ENCODE results near the gene TUBB2B. TPM values are rescaled to one million over a fixed set of nuclear protein-coding genes. Genes with fewer than 3 reads are reported as not detected.

TUBB2B gene
- total and polyA plus RNA-seq, 12 donors: 0.28 to 3.6 (median 0.94) TPM

DNA sequence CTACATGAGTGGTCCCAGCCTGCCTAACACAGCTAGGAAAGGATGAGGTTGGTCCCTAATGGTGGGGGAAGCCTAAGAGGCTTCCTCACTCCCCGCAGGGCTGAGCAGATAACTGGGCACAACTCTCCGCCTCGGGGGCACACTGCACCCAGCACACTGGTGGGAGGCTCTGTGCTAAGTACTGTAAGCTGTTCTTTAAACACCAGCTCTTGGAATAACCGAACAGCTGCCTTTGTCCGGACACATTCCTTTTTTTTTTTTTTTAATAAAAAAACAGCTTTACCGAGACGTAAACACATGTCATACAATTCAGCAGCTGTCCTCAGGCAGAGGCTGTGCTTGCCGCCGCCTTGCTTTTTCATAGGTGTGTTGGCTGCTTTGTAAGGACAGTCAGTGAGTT, 38.2 kb upstream of the TUBB2B start:
- Histone ChIP-seq H3K36me3 (peaks cover 0 to 66% (median 16%) of the 10 kb centered on the region in 9 donors), H3K27ac (no peak overlapping the region), H3K27me3 (no peaks in the 10 kb centered on the region), H3K4me3 (no peak overlapping the region), H3K4me1 (peaks cover 2 to 30% (median 13%) of the 10 kb centered on the region in 9 donors), H3K9me3 (no peaks in the 10 kb centered on the region)
- WGBS, 2 donors: 66 to 70% methylated on average over 9 of the region's 9 CpGs
- DNase-seq: no peak
- no peak for ATAC-seq
- intact Hi-C loops (cut with DNase I): no loop called here
- TF ChIP-seq, protein P1, sequence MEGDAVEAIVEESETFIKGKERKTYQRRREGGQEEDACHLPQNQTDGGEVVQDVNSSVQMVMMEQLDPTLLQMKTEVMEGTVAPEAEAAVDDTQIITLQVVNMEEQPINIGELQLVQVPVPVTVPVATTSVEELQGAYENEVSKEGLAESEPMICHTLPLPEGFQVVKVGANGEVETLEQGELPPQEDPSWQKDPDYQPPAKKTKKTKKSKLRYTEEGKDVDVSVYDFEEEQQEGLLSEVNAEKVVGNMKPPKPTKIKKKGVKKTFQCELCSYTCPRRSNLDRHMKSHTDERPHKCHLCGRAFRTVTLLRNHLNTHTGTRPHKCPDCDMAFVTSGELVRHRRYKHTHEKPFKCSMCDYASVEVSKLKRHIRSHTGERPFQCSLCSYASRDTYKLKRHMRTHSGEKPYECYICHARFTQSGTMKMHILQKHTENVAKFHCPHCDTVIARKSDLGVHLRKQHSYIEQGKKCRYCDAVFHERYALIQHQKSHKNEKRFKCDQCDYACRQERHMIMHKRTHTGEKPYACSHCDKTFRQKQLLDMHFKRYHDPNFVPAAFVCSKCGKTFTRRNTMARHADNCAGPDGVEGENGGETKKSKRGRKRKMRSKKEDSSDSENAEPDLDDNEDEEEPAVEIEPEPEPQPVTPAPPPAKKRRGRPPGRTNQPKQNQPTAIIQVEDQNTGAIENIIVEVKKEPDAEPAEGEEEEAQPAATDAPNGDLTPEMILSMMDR (IDR thresholded peaks at IDR 0.05): no peak

DNA sequence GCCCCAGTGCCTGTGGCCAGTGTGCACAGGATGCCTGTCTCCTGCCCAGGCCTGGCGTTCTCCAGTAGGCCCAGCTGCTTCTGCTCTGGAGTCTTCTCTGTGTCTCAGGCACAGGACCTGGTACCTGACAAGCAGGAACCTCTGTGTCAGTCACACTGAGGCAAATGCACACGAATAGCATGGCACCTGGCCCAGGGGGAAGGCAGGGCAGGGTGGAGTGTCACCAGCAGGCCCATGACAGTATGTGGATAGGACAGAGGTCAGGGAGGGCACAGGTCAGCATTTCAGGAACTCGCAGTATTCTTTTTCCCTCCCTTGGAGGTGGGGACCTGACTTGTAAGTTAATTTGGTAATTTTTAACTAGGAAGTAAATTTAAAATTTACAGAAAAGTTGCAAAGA, 36.9 kb upstream of the TUBB2B start:
- TF ChIP-seq, protein P1 (IDR thresholded peaks at IDR 0.05): no peak
- no peak for DNase-seq
- no peak for ATAC-seq
- Histone ChIP-seq H3K4me3 (no peak overlapping the region), H3K36me3 (peaks cover 0 to 53% (median 8%) of the 10 kb centered on the region in 9 donors), H3K27me3 (no peaks in the 10 kb centered on the region), H3K27ac (no peak overlapping the region), H3K4me1 (peaks cover 2 to 42% (median 24%) of the 10 kb centered on the region in 9 donors), H3K9me3 (no peaks in the 10 kb centered on the region)
- intact Hi-C loops (cut with DNase I): no loop called here
- WGBS, 2 donors: 71 to 85% methylated on average over 3 of the region's 3 CpGs

DNA sequence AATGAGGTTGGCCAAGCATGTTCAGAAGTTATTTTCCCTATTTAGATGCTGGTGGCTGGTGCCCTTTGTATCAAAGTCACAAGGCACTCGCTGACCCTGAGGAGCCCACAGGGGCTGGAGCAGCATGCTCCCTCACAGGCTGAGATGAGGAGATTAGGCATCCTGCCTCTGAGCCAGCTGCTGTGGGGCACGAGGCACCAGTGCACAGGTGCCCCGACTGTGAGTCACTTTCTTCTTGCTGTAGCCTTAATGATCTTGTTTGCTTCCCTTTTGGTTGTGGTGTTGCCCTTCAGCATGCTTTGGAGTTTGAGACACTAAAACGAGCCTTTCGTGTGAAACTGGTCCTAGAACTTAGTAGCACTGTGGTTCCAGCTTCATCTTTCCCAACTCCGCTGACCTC, 35.6 kb upstream of the TUBB2B start:
- H3K4me3 ChIP-seq: no peak overlapping the region
- H3K4me1 ChIP-seq: peaks cover 2 to 47% (median 28%) of the 10 kb centered on the region in 9 donors
- TF ChIP-seq, protein P1 (IDR thresholded peaks at IDR 0.05): no peak
- WGBS, 2 donors: 80 to 84% methylated on average over 6 of the region's 6 CpGs
- no peaks in the 10 kb centered on the region for H3K9me3 ChIP-seq
- H3K36me3 ChIP-seq: peaks cover 0 to 40% (median 4%) of the 10 kb centered on the region in 9 donors
- H3K27ac ChIP-seq: no peak overlapping the region
- intact Hi-C loops (cut with DNase I): no loop called here
- no peaks in the 10 kb centered on the region for H3K27me3 ChIP-seq
- no peak for DNase-seq
- ATAC-seq: no peak

DNA sequence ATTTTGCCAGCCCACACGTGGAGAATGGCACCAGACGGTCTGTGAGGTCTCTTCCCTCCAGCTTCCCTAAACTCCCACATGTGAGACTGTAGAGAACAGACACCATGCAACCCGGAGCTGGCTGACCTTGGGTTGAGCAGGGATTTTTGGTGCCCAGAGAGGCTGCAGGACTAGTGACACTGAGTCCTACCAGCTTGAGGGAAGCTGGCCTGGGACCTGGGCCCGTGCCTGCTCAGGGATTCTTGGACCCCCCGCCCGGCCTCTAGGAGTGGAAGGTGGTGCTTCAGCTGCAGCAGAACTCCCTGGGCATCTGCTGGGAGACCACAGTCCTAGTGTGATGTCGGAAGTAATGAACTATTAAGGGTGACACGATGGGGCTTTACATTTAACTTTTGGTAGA, 34.5 kb upstream of the TUBB2B start:
- WGBS, 2 donors: 64 to 70% methylated on average over 8 of the region's 8 CpGs
- H3K27ac ChIP-seq: no peak overlapping the region
- intact Hi-C loops (cut with DNase I): no loop called here
- TF ChIP-seq, protein P1 (IDR thresholded peaks at IDR 0.05): no peak
- DNase-seq (no peak), ATAC-seq (no peak)
- H3K9me3 ChIP-seq: no peaks in the 10 kb centered on the region
- no peaks in the 10 kb centered on the region for H3K27me3 ChIP-seq
- peaks cover 0 to 30% (median 4%) of the 10 kb centered on the region in 9 donors for H3K36me3 ChIP-seq
- H3K4me3 ChIP-seq: no peak overlapping the region
- H3K4me1 ChIP-seq: peaks cover 2 to 47% (median 28%) of the 10 kb centered on the region in 9 donors
